Measurements from ENCODE around the gene AFF3. TPM values are rescaled to one million over a fixed set of nuclear protein-coding genes. Genes with fewer than 3 reads are reported as not detected.
"Not testable (repeated sequence)": the region's sequence is repeated elsewhere in the genome, so short reads cannot be mapped to it uniquely, and the experiment has no call there.

The AFF3 gene
- total RNA-seq, 1 donor from 2014 or later, result 8.0 TPM

DNA sequence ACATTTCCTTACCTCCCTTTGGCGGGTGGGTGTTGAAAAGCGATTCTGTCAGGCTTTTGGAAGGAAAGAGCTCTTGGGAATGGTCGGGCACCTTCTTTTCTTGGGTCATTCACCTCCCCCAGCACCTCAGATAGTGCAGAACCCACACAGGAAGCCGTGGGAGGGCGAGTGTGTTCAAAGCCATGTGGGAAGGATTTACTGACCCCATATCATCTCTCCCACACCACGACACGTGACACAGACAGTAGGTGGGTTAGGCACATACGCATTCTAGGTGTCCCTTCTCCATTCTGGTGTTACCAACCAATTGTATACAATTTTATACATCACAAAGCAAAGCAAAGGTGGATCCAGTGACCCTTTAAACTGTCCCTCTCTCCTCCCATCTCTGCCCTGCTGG lies 388.9 kb downstream of the AFF3 start:
- no peak for DNase-seq
- TF ChIP-seq, protein P1, sequence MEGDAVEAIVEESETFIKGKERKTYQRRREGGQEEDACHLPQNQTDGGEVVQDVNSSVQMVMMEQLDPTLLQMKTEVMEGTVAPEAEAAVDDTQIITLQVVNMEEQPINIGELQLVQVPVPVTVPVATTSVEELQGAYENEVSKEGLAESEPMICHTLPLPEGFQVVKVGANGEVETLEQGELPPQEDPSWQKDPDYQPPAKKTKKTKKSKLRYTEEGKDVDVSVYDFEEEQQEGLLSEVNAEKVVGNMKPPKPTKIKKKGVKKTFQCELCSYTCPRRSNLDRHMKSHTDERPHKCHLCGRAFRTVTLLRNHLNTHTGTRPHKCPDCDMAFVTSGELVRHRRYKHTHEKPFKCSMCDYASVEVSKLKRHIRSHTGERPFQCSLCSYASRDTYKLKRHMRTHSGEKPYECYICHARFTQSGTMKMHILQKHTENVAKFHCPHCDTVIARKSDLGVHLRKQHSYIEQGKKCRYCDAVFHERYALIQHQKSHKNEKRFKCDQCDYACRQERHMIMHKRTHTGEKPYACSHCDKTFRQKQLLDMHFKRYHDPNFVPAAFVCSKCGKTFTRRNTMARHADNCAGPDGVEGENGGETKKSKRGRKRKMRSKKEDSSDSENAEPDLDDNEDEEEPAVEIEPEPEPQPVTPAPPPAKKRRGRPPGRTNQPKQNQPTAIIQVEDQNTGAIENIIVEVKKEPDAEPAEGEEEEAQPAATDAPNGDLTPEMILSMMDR (IDR thresholded peaks at IDR 0.05; ENCODE audit: borderline replicate concordance), result no peak
- peaks cover 3% of the 10 kb centered on the region for H3K4me1 ChIP-seq
- no peak overlapping the region for H3K4me3 ChIP-seq
- H3K27me3 ChIP-seq (ENCODE audit: low read depth), result no peaks in the 10 kb centered on the region
- H3K36me3 ChIP-seq, result no peaks in the 10 kb centered on the region
- H3K9me3 ChIP-seq (replicated peaks), result no peaks in the 10 kb centered on the region
- no peak overlapping the region for H3K27ac ChIP-seq (replicated peaks)
- intact Hi-C loops (cut with micrococcal nuclease), result no loop called here

DNA sequence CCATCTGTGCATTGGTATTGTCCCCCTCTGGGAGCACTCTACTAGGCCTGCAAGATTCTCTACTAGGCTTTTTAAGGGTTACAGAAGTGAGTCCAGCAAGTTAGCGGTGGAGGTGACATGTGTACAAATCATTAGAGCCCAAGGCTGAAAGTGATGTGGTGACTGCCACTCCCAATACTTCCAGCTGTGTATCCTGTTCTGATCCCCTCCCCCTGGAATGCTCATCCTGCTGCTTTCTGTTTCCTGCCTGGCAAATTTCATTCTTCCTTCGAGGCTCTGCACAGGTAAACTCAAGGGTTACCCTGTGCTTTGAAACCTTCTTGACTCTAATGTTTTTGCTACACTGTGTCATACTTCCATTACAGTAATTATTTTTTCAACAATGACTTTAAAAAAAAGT lies 394.0 kb downstream of the AFF3 start:
- TF ChIP-seq, protein P1 (IDR thresholded peaks at IDR 0.05; ENCODE audit: borderline replicate concordance), result no peak
- H3K9me3 ChIP-seq (replicated peaks), result no peaks in the 10 kb centered on the region

DNA sequence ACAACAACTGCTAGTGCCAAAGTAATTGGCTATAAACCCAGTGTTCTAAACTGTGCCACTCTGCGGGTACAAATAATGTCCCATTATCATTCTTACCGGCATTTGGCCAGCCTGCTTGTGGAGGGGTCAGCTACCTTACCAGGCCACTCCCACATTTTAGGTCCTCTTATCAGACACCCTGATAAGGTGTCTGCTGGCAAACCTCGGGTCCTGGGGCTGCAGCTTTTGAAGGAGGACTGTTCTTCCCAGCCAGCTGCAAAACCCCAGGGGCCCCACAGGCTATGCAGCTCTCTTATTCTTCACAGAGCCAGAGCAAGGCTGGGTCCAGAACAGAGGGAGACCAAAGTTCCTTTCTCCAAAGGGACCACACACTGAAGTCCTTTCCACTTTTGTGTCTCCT lies 394.5 kb downstream of the AFF3 start:
- no peak for DNase-seq

More for the DNA sequence above, 394.0 kb downstream of the AFF3 start:
- Histone ChIP-seq H3K4me1 (peaks cover 10% of the 10 kb centered on the region), H3K4me3 (no peak overlapping the region), H3K27ac (replicated peaks) (no peak overlapping the region), H3K36me3 (no peaks in the 10 kb centered on the region), H3K27me3 (ENCODE audit: low read depth) (no peaks in the 10 kb centered on the region)
- intact Hi-C loops (cut with micrococcal nuclease), result no loop called here
- no peak for DNase-seq

DNA sequence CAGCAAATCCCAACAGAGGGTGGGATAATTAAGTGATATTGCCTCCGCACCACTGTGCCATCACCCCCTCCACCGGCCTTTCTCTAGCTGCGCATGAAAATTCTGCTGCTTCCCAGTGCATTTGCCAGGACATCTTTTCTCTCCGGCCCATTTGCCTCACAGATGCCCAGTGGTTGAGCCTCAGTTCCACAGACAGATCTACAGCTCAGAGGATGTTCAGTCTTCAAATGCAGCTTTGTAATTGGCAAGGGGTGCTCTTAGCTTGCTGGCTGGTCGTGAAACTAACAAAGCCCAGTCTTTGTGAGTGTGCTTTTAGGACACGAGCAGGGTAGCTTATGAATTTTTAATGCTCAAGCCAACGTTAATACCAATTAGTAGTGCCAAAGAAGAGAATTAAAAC lies 399.2 kb downstream of the AFF3 start:
- intact Hi-C loops (cut with micrococcal nuclease), result no loop called here
- no peaks in the 10 kb centered on the region for H3K27me3 ChIP-seq (ENCODE audit: low read depth)
- H3K27ac ChIP-seq (replicated peaks), result no peak overlapping the region
- H3K4me3 ChIP-seq, result no peak overlapping the region
- H3K4me1 ChIP-seq, result peaks cover 4% of the 10 kb centered on the region
- H3K9me3 ChIP-seq (replicated peaks), result peaks cover 4% of the 10 kb centered on the region
- no peak for DNase-seq
- TF ChIP-seq, protein P1 (IDR thresholded peaks at IDR 0.05; ENCODE audit: borderline replicate concordance), result no peak
- no peaks in the 10 kb centered on the region for H3K36me3 ChIP-seq

More for the DNA sequence above, 394.5 kb downstream of the AFF3 start:
- Histone ChIP-seq H3K9me3 (replicated peaks) (no peaks in the 10 kb centered on the region), H3K27ac (replicated peaks) (no peak overlapping the region), H3K36me3 (no peaks in the 10 kb centered on the region), H3K4me1 (peaks cover 10% of the 10 kb centered on the region), H3K27me3 (ENCODE audit: low read depth) (no peaks in the 10 kb centered on the region), H3K4me3 (no peak overlapping the region)
- intact Hi-C loops (cut with micrococcal nuclease), result no loop called here
- TF ChIP-seq, protein P1 (IDR thresholded peaks at IDR 0.05; ENCODE audit: borderline replicate concordance), result no peak

DNA sequence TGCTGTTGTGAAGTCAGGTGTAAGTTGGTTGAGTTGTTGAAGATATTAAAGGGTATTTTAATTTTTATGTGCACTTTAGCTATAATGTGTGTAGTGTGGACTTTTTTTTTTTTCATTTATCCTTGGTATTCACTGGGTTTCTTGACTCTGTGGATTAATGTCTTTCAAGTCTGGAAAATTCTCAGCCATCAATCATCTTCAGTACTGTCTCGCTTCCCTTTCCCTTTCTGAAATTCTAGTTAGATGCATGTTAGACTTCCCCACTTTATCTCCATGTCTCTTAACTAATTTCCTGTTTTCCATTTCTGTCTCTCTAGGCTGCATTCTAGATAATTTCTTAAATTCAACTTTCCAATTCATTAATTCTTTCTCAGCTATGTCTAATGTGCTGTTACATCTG lies 404.9 kb downstream of the AFF3 start:
- Histone ChIP-seq H3K4me3 (no peak overlapping the region), H3K9me3 (replicated peaks) (peaks cover 4% of the 10 kb centered on the region), H3K36me3 (no peaks in the 10 kb centered on the region), H3K4me1 (no peaks in the 10 kb centered on the region), H3K27me3 (ENCODE audit: low read depth) (no peaks in the 10 kb centered on the region), H3K27ac (replicated peaks) (no peak overlapping the region)
- TF ChIP-seq, protein P1 (IDR thresholded peaks at IDR 0.05; ENCODE audit: borderline replicate concordance), result no peak
- intact Hi-C loops (cut with micrococcal nuclease), result no loop called here
- no peak for DNase-seq

DNA sequence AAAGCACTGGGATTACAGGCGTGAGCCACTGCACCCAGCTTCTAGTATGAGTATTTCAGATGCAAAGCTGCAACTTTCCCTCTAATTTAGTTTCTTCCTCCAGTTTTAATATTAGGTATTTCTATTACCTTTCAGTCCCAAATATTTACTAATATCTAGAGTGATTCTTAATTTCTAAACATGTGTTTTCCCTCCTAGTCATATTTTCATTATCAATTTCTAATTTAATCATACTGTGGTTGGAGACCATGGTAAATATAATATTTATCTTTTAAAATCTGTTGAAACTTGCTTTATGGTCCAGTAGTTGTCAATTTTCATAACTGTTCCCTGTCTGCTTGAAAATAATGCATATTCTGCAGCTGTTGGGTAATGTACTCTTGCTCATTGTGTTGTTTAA lies 406.6 kb downstream of the AFF3 start:
- Histone ChIP-seq H3K4me3 (no peak overlapping the region), H3K36me3 (no peaks in the 10 kb centered on the region), H3K9me3 (replicated peaks) (no peaks in the 10 kb centered on the region), H3K27me3 (ENCODE audit: low read depth) (no peaks in the 10 kb centered on the region), H3K27ac (replicated peaks) (no peak overlapping the region), H3K4me1 (no peaks in the 10 kb centered on the region)
- DNase-seq, result no peak
- TF ChIP-seq, protein P1 (IDR thresholded peaks at IDR 0.05; ENCODE audit: borderline replicate concordance), result no peak
- intact Hi-C loops (cut with micrococcal nuclease), result no loop called here

DNA sequence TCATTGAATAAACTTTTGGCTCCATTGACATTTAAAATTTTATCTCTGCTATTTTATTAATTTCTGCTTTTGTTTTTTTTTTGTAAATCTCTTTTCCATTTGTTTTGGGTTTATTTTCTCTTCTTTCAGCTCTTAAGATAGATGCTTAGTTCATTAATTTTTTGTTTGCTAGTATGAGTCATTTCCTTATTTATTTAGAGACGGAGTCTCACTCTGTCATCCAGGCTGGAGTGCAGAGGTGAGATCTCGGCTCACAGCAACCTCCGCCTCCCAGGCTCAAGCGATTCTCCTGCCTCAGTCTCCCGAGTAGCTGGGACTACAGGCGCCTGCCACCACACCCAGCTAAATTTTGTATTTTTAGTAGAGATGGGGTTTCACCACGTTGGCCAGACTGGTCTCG lies 407.1 kb downstream of the AFF3 start:
- H3K27ac ChIP-seq (replicated peaks); H3K9me3 ChIP-seq (replicated peaks); intact Hi-C loops (cut with micrococcal nuclease); H3K4me3 ChIP-seq; H3K4me1 ChIP-seq; DNase-seq; H3K27me3 ChIP-seq (ENCODE audit: low read depth); H3K36me3 ChIP-seq: not testable (repeated sequence)

Data from left ventricle myocardium inferior (tissue), 1 donor.